ENCODE data around the gene SYNE1. TPM values are rescaled to one million over a fixed set of nuclear protein-coding genes. Genes with fewer than 3 reads are reported as not detected.
"Not testable (repeated sequence)": the region's sequence is repeated elsewhere in the genome, so short reads cannot be mapped to it uniquely, and the experiment has no call there.

The SYNE1 gene
- total and polyA plus RNA-seq, 9 donors: 57.0 to 141 (median 97.5) TPM

DNA sequence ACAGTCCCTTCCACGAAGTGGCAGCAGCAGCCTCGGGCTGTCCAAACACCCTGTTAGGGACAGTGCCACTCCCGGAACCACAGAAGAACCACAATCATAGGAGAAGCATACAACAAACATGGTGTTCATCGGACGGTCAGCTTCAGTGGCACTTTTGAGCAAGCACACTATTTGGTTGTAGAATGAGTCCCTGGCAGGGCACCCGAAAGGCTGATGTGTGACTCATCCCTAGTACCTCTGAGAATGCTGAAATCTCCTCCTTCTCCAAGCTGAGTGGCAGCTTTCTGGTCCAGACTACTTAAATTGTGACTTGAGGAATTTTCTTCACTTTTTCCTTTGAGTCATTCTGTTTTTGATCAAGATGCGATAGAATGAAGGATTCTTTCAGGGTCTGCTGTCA, 547.2 kb downstream of the SYNE1 start:
- H3K36me3 ChIP-seq (ENCODE audit: control insufficient read depth, insufficient read depth, low read length): no peaks in the 10 kb centered on the region
- no peaks in the 10 kb centered on the region for H3K27me3 ChIP-seq (ENCODE audit: control insufficient read depth, insufficient read depth, low read length)
- DNase-seq: no peak
- WGBS (ENCODE audit: insufficient coverage): 81% methylated on average over 4 of the region's 7 CpGs
- H3K4me3 ChIP-seq (ENCODE audit: low read length): no peak overlapping the region
- H3K4me1 ChIP-seq (ENCODE audit: control insufficient read depth, insufficient read depth, low read length): no peaks in the 10 kb centered on the region
- no peak overlapping the region for H3K27ac ChIP-seq (ENCODE audit: low read length)
- H3K9me3 ChIP-seq (replicated peaks; ENCODE audit: control insufficient read depth, low read depth, low read length): no peaks in the 10 kb centered on the region

DNA sequence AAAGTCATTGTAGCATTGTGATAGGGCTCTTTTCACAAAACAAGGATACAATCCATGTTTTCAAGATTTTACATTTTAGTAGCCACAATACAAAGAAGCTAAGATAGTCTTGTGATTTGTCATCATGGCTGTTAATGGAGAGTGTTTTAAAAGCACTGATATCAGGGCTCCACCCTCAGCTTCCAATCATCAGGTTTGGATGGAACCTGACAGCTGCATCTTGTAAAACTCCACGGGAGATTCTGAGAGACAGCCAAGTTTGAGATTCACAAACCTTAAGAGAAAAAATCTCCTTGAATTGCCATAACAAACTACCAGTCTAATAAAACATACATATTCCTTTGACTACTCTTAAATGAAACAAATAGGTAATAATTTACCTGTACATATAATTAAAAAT, 549.5 kb downstream of the SYNE1 start:
- H3K27ac ChIP-seq (ENCODE audit: low read length): no peak overlapping the region
- H3K4me1 ChIP-seq (ENCODE audit: control insufficient read depth, insufficient read depth, low read length): no peaks in the 10 kb centered on the region
- H3K9me3 ChIP-seq (replicated peaks; ENCODE audit: control insufficient read depth, low read depth, low read length): no peaks in the 10 kb centered on the region
- H3K36me3 ChIP-seq (ENCODE audit: control insufficient read depth, insufficient read depth, low read length): no peaks in the 10 kb centered on the region
- no peaks in the 10 kb centered on the region for H3K27me3 ChIP-seq (ENCODE audit: control insufficient read depth, insufficient read depth, low read length)
- WGBS (ENCODE audit: insufficient coverage): no CpG with 5 or more reads among the region's 1 CpG
- H3K4me3 ChIP-seq (ENCODE audit: low read length): no peak overlapping the region
- no peak for DNase-seq

DNA sequence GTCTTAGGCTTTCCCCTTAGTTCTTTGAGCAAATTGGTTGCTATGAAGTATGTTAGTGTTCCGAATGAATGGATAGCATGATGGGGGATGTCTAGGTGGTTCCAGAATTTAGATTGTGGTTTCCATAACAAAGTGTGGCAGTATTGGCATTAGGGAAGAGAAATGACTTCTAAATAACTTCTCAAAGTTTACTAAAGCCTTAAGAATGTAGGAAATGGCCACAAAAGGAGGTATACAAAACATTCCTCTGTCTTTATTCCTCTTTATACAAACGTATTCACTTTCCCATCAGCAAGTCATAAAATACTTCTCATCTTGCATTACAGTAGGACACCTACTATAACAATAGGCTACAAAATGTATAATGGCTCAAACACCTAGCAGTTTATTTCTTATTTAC, 550.1 kb downstream of the SYNE1 start:
- H3K27me3 ChIP-seq (ENCODE audit: control insufficient read depth, insufficient read depth, low read length): no peaks in the 10 kb centered on the region
- no peaks in the 10 kb centered on the region for H3K4me1 ChIP-seq (ENCODE audit: control insufficient read depth, insufficient read depth, low read length)
- H3K9me3 ChIP-seq (replicated peaks; ENCODE audit: control insufficient read depth, low read depth, low read length): no peaks in the 10 kb centered on the region
- DNase-seq: no peak
- no peak overlapping the region for H3K27ac ChIP-seq (ENCODE audit: low read length)
- H3K36me3 ChIP-seq (ENCODE audit: control insufficient read depth, insufficient read depth, low read length): no peaks in the 10 kb centered on the region
- WGBS (ENCODE audit: insufficient coverage): no CpG with 5 or more reads among the region's 2 CpGs
- no peak overlapping the region for H3K4me3 ChIP-seq (ENCODE audit: low read length)

DNA sequence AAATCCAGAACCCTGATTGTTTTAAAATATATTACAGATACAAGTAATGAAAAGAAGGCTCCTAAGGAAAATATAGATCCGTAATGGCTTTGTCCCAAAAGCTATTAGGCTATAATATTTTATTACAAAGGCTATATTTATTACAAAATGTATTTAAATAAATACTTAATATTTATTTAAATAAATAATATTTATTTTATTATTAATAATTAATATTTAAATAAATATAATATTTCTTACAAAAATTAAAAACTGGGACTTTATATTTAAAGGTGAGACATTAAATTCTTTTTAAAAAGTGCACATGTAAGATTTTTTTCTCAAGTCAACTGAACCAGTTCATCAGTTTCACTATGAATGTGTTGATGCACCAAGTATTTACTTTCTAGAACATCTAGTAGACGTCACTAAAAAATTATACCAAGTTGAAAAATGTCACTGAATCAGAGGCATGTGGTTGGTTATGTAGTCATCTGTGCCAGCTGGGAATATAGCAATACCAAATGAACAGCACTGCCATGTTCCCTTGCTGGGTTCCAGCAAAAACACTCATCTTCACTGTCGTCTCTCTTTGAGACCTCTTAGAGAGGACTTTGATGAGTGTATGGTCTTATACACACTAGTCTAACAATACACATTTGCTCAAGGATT, 550.8 kb downstream of the SYNE1 start:
- Histone ChIP-seq H3K36me3 (ENCODE audit: control insufficient read depth, insufficient read depth, low read length) (no peaks in the 10 kb centered on the region), H3K9me3 (replicated peaks; ENCODE audit: control insufficient read depth, low read depth, low read length) (no peaks in the 10 kb centered on the region), H3K27ac (ENCODE audit: low read length) (no peak overlapping the region), H3K27me3 (ENCODE audit: control insufficient read depth, insufficient read depth, low read length) (no peaks in the 10 kb centered on the region), H3K4me1 (ENCODE audit: control insufficient read depth, insufficient read depth, low read length) (no peaks in the 10 kb centered on the region), H3K4me3 (ENCODE audit: low read length) (no peak overlapping the region)
- DNase-seq: no peak
- no CpG with 5 or more reads among the region's 3 CpGs for WGBS (ENCODE audit: insufficient coverage)

DNA sequence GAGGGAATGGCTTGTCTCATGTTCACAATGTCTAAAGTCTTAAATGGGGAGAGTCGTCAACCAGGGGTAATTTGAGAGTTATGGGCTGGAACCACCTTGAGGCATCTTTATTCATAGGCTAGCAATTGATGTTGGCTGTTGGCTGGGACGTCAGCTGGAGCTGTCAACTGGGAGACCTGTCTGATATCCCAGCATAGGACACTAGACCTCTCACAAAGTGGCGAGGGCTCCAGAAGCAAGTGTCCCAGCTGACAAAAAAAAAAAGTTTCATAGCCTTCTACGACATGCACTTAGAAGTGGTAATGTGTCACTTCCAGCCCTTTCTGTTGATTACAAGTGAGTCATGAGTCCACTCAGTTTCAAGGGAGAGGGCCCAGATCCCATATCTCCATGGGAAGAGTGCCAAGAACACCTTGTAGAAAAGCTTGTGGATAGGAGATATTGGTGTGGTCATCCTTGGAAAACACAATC, 551.7 kb downstream of the SYNE1 start:
- Histone ChIP-seq H3K9me3 (replicated peaks; ENCODE audit: control insufficient read depth, low read depth, low read length) (no peaks in the 10 kb centered on the region), H3K27ac (ENCODE audit: low read length) (no peak overlapping the region), H3K4me1 (ENCODE audit: control insufficient read depth, insufficient read depth, low read length) (no peaks in the 10 kb centered on the region), H3K27me3 (ENCODE audit: control insufficient read depth, insufficient read depth, low read length) (no peaks in the 10 kb centered on the region), H3K36me3 (ENCODE audit: control insufficient read depth, insufficient read depth, low read length) (no peaks in the 10 kb centered on the region), H3K4me3 (ENCODE audit: low read length) (no peak overlapping the region)
- WGBS (ENCODE audit: insufficient coverage): 67% methylated on average over 3 of the region's 4 CpGs
- no peak for DNase-seq

DNA sequence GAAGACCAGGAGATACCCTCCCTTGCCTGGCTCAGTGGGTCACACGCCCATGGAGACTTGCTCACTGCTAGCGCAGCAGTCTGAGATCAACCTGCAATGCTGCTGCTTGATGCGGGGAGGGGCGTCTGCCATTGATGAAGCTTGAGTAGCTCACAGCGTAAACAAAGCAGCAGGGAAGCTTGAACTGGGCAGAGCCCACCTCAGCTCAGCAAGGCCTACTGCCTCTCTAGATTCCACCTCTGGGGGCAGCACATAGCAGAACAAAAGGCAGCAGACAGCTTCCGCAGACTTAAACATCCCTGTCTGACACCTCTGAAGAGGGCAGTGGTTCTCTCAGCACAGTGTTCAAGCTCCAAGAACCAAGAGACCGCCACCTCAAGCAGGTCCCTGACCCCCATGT, 558.4 kb downstream of the SYNE1 start:
- no peak for DNase-seq
- Histone ChIP-seq H3K36me3 (ENCODE audit: control insufficient read depth, insufficient read depth, low read length) (no peaks in the 10 kb centered on the region), H3K4me3 (ENCODE audit: low read length) (no peak overlapping the region), H3K27ac (ENCODE audit: low read length) (no peak overlapping the region), H3K9me3 (replicated peaks; ENCODE audit: control insufficient read depth, low read depth, low read length) (peaks cover 7% of the 10 kb centered on the region), H3K27me3 (ENCODE audit: control insufficient read depth, insufficient read depth, low read length) (no peaks in the 10 kb centered on the region), H3K4me1 (ENCODE audit: control insufficient read depth, insufficient read depth, low read length) (no peaks in the 10 kb centered on the region)
- 75% methylated on average over 6 of the region's 7 CpGs for WGBS (ENCODE audit: insufficient coverage)

DNA sequence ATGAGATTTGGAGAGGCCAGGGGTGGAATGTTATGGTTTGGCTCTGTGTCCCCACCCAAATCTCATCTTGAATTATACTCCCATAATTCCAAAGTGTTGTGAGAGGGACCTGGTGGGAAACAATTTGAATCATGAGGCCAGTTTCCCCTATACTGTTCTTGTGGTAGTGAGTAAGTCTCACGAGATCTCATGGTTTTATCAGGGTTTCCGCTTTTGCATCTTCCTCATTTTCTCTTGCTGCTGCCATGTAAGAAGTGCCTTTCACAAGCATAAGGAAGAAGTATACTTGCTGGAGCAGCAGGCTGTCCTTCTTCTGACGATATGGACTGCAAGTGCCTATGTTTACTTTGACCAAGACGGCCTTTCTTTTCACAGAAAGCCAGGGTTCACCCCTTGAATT, 559.2 kb downstream of the SYNE1 start:
- no peak overlapping the region for H3K27ac ChIP-seq (ENCODE audit: low read length)
- no peak overlapping the region for H3K4me3 ChIP-seq (ENCODE audit: low read length)
- DNase-seq: no peak
- H3K36me3 ChIP-seq (ENCODE audit: control insufficient read depth, insufficient read depth, low read length): no peaks in the 10 kb centered on the region
- no peaks in the 10 kb centered on the region for H3K4me1 ChIP-seq (ENCODE audit: control insufficient read depth, insufficient read depth, low read length)
- peaks cover 7% of the 10 kb centered on the region for H3K9me3 ChIP-seq (replicated peaks; ENCODE audit: control insufficient read depth, low read depth, low read length)
- H3K27me3 ChIP-seq (ENCODE audit: control insufficient read depth, insufficient read depth, low read length): no peaks in the 10 kb centered on the region
- no CpG with 5 or more reads among the region's 4 CpGs for WGBS (ENCODE audit: insufficient coverage)

DNA sequence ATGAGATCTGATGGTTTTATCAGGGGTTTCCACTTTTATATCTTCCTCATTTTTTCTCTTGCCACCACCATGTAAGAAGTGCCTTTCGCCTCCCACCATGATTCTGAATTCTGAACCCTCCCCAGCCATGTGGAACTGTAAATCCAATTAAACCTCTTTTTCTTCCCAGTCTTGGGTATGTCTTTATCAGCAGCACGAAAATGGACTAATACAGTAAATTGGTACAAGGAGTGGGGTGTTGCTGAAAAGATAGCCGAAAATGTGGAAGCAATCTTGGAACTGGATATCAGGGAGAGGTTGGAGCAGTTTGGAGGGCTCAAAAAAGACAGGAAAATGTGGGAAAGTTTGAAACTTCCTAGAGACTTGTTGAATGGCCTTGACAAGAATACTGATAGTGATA, 560.9 kb downstream of the SYNE1 start:
- H3K36me3 ChIP-seq (ENCODE audit: control insufficient read depth, insufficient read depth, low read length); H3K9me3 ChIP-seq (replicated peaks; ENCODE audit: control insufficient read depth, low read depth, low read length); H3K4me3 ChIP-seq (ENCODE audit: low read length); H3K27ac ChIP-seq (ENCODE audit: low read length); H3K27me3 ChIP-seq (ENCODE audit: control insufficient read depth, insufficient read depth, low read length); H3K4me1 ChIP-seq (ENCODE audit: control insufficient read depth, insufficient read depth, low read length); DNase-seq: not testable (repeated sequence)
- 81% methylated on average over 2 of the region's 3 CpGs for WGBS (ENCODE audit: insufficient coverage)

DNA sequence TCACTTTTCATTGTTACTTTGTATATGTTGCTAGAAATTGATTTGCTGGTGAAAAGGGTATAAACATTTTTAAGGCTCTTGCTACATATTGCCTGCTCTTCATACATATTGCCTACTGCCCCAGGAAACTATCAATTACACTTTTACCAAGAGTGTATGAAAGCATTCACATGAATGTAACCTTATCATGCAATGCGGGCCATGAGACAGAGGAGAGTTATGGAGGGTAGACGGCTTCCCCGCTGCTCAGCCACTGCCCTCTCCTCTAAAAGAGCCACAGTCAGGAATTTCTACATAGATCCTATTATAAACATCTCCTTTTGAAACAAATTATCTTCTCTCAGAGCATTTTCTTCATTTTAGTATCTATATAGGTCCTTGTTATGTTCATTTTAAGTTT, 565.3 kb downstream of the SYNE1 start:
- H3K4me3 ChIP-seq (ENCODE audit: low read length): no peak overlapping the region
- no CpG with 5 or more reads among the region's 3 CpGs for WGBS (ENCODE audit: insufficient coverage)
- no peaks in the 10 kb centered on the region for H3K36me3 ChIP-seq (ENCODE audit: control insufficient read depth, insufficient read depth, low read length)
- no peak overlapping the region for H3K27ac ChIP-seq (ENCODE audit: low read length)
- H3K4me1 ChIP-seq (ENCODE audit: control insufficient read depth, insufficient read depth, low read length): no peaks in the 10 kb centered on the region
- H3K27me3 ChIP-seq (ENCODE audit: control insufficient read depth, insufficient read depth, low read length): no peaks in the 10 kb centered on the region
- peaks cover 7% of the 10 kb centered on the region for H3K9me3 ChIP-seq (replicated peaks; ENCODE audit: control insufficient read depth, low read depth, low read length)
- DNase-seq: no peak

Measured in muscle of leg (tissue), 11 donors.